A673 (cell line): ENCODE measurements around the gene ERN2.

Experiments
- EZH2 ChIP-seq: fragments of 200-600 bp; sonication (generic); IDR thresholded peaks from 2 replicates; pipeline ENCODE4 v1.6.1; 2017; ENCODE audit warnings: borderline replicate concordance, low read depth, mild to moderate bottlenecking, mixed read lengths, antibody characterized with exemption, low read length; ENCODE audit not compliant: poor library complexity, severe bottlenecking
- TF ChIP-seq, protein P1 (sequence below): fragments of 300-800, 200-600 bp; sonication (generic); conservative IDR thresholded peaks from 2 replicates; pipeline ENCODE4 v1.5.1; 2017; ENCODE audit warnings: low read depth, mild to moderate bottlenecking, antibody characterized with exemption, low read length, moderate library complexity, mixed read lengths

DNA sequence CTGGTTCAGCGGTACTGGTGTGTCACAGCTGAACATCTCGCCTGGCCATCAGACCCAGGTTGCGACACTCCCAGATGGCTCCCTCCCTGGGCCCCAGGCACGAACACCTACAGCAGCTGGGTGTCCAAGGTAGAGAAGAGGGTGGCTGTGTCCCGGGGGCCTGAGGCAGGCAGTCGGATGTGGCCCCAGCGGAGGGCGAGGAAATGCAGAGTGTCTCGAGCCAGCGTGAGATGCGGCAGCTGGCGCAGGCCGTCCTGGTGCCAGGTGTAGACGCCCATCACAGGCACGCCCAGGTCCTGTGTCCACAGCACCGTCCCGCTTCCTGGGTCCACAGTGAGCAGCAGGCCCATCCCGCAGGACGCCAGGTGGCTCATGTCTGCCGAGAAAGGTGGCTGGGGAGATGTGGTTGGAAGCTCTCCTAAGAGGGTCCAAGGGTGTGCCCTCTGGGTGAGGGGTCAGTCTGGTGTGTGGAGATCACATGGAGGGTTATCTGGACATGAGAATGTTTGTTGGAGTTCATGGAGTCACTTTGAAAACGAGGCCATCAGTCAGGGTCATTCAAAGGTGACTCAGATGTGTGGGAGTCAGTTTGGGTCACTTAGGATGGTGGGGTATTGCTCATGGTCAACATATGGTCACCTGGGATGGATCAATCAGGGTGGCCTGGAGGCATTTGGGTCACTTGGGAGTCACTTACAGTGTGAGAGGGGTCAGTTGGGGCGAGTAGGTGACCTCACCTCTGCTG lies 8.1 kb downstream of the ERN2 start:
- TF ChIP-seq, protein P1, sequence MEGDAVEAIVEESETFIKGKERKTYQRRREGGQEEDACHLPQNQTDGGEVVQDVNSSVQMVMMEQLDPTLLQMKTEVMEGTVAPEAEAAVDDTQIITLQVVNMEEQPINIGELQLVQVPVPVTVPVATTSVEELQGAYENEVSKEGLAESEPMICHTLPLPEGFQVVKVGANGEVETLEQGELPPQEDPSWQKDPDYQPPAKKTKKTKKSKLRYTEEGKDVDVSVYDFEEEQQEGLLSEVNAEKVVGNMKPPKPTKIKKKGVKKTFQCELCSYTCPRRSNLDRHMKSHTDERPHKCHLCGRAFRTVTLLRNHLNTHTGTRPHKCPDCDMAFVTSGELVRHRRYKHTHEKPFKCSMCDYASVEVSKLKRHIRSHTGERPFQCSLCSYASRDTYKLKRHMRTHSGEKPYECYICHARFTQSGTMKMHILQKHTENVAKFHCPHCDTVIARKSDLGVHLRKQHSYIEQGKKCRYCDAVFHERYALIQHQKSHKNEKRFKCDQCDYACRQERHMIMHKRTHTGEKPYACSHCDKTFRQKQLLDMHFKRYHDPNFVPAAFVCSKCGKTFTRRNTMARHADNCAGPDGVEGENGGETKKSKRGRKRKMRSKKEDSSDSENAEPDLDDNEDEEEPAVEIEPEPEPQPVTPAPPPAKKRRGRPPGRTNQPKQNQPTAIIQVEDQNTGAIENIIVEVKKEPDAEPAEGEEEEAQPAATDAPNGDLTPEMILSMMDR = no peak
- no peak for TF ChIP-seq EZH2
